GM12878 (cell line): Measurements from ENCODE around the gene MRPL1.
A peak's percentile ranks its signal among the peaks of the same experiment; 100 is the strongest.

Source experiments
- CTCF ChIP-seq, 3 experiments: IDR thresholded peaks in 2 of 3; conservative IDR thresholded peaks in 1 of 3; 2 replicates each; pipeline ENCODE4 v1.5.1; 2011; ENCODE audit warnings: low read depth in 3 of 3, low read length in 3 of 3, mild to moderate bottlenecking in 3 of 3, control low read depth in 2 of 3, moderate library complexity in 2 of 3, inconsistent platforms in 1 of 3, mixed read lengths in 1 of 3; ENCODE audit not compliant: control insufficient read depth in 2 of 3, insufficient read depth in 1 of 3; ENCODE audit errors: extremely low read depth in 1 of 3
- ETV6 ChIP-seq, 2 experiments: fragments of 450-650 bp in 1 of 2; IDR thresholded peaks in 1 of 2; conservative IDR thresholded peaks in 1 of 2; 2 replicates each; pipeline ENCODE4 v1.6.1; 2014; ENCODE audit warnings: antibody characterized with exemption in 1 of 2, borderline replicate concordance in 1 of 2, low read depth in 1 of 2, mild to moderate bottlenecking in 1 of 2, moderate library complexity in 1 of 2
- FOXM1 ChIP-seq: IDR thresholded peaks from 2 replicates; pipeline ENCODE4 v1.6.1; 2012; ENCODE audit warnings: low read depth, mild to moderate bottlenecking, inconsistent platforms, low read length, moderate library complexity
- JUNB ChIP-seq: IDR thresholded peaks from 2 replicates; pipeline ENCODE4 v1.6.1; 2016; ENCODE audit warnings: antibody characterized with exemption, mild to moderate bottlenecking
- MXI1 ChIP-seq: fragments of 150-350 bp; IDR thresholded peaks from 2 replicates; pipeline ENCODE4 v1.6.1; 2011; ENCODE audit warnings: low read depth, mild to moderate bottlenecking, inconsistent platforms, low read length, improper control_type of control experiment
- NBN ChIP-seq: fragments of 450-650 bp; IDR thresholded peaks from 2 replicates; pipeline ENCODE4 v1.6.1; 2016
- NFYB ChIP-seq: IDR thresholded peaks from 2 replicates; pipeline ENCODE4 v1.6.1; 2011; ENCODE audit warnings: low read depth, mild to moderate bottlenecking, low read length, improper control_type of control experiment, moderate library complexity; ENCODE audit not compliant: insufficient read depth
- POLR2A ChIP-seq: IDR thresholded peaks from 2 replicates; pipeline ENCODE4 v1.6.1; 2011; ENCODE audit warnings: low read depth, mild to moderate bottlenecking, low read length
- POLR2AphosphoS2 ChIP-seq: IDR thresholded peaks from 2 replicates; pipeline ENCODE4 v1.6.1; 2011; ENCODE audit warnings: low read depth, mild to moderate bottlenecking, low read length, improper control_type of control experiment, moderate library complexity
- RFX5 ChIP-seq: IDR thresholded peaks from 2 replicates; pipeline ENCODE4 v1.6.1; 2011; ENCODE audit warnings: low read depth, low read length, improper control_type of control experiment
- SREBF2 ChIP-seq: IDR thresholded peaks from 2 replicates; pipeline ENCODE4 v1.6.1; 2012; ENCODE audit warnings: mild to moderate bottlenecking, low read length
- ZZZ3 ChIP-seq: IDR thresholded peaks from 2 replicates; pipeline ENCODE4 v1.6.1; 2011; ENCODE audit warnings: low read depth; ENCODE audit not compliant: control insufficient read depth, insufficient read length

GRCh38 chr4:77819404-77819842 is 43.2 kb upstream of the MRPL1 start:
- TF ChIP-seq POLR2A (peak; percentile 64), NBN (no peak), FOXM1 (no peak), ZZZ3 (no peak), NFYB (no peak), SREBF2 (no peak), ETV6 (conservative IDR thresholded peaks at IDR 0.05 in 1 of 2, IDR thresholded peaks at IDR 0.05 in 1 of 2; ENCODE audit: borderline replicate concordance in 1 of 2, low read depth in 1 of 2) (no peak), MXI1 (no peak), POLR2AphosphoS2 (no peak), JUNB (no peak), CTCF (IDR thresholded peaks at IDR 0.05 in 2 of 3, conservative IDR thresholded peaks at IDR 0.05 in 1 of 3; ENCODE audit: control insufficient read depth in 2 of 3, extremely low read depth in 1 of 3, insufficient read depth in 1 of 3, low read depth in 3 of 3, low read length in 3 of 3) (no peak), RFX5 (no peak)
